Smooth muscle cell (in vitro differentiated cells): ENCODE measurements around the gene NFKB2. TPM values are rescaled to one million over a fixed set of nuclear protein-coding genes. Genes with fewer than 3 reads are reported as not detected.

Experiments used
- DNase-seq: peaks from one replicate; lab custom pipeline; 2025; ENCODE audit not compliant: unreplicated experiment; lab: John Stamatoyannopoulos, UW
- H2AFZ ChIP-seq: fragments of 200-600 bp; sonication (generic); 2 replicates; pipeline ENCODE4 v1.6.0; 2016; ENCODE audit warnings: antibody characterized with exemption, low read depth, mild to moderate bottlenecking
- H3F3A ChIP-seq: fragments of 200-600 bp; sonication (generic); 2 replicates; pipeline ENCODE4 v1.6.0; 2017; ENCODE audit warnings: antibody characterized with exemption, low read depth
- H3K27ac ChIP-seq: fragments of 200-600 bp; sonication (generic); 2 replicates; pipeline ENCODE4 v1.5.1; 2016; ENCODE audit warnings: low read depth, mild to moderate bottlenecking
- H3K27me3 ChIP-seq: fragments of 200-600 bp; sonication (generic); 2 replicates; pipeline ENCODE4 v1.6.1; 2016; ENCODE audit warnings: low read depth, mild to moderate bottlenecking
- H3K36me3 ChIP-seq: fragments of 200-600 bp; sonication (generic); 2 replicates; pipeline ENCODE4 v1.5.1; 2016; ENCODE audit warnings: low read depth
- H3K4me1 ChIP-seq: fragments of 200-600 bp; sonication (generic); 2 replicates; pipeline ENCODE4 v1.5.1; 2016; ENCODE audit warnings: low read depth
- H3K4me2 ChIP-seq: fragments of 200-600 bp; sonication (generic); 2 replicates; pipeline ENCODE4 v1.6.0; 2016; ENCODE audit warnings: mild to moderate bottlenecking
- H3K4me3 ChIP-seq: fragments of 200-600 bp; sonication (generic); 2 replicates; pipeline ENCODE4 v1.5.1; 2016; ENCODE audit warnings: mild to moderate bottlenecking
- H3K79me2 ChIP-seq: fragments of 200-600 bp; sonication (generic); 2 replicates; pipeline ENCODE4 v1.6.0; 2016; ENCODE audit warnings: low read depth, mild to moderate bottlenecking
- H3K9ac ChIP-seq: fragments of 200-600 bp; sonication (generic); 2 replicates; pipeline ENCODE4 v1.6.0; 2016; ENCODE audit warnings: low read depth
- H3K9me3 ChIP-seq: fragments of 200-600 bp; sonication (generic); replicated peaks from 2 replicates; pipeline ENCODE4 v1.5.1; 2016; ENCODE audit warnings: low read depth
- H4K20me1 ChIP-seq: fragments of 200-600 bp; sonication (generic); 2 replicates; pipeline ENCODE4 v1.6.0; 2016; ENCODE audit warnings: low read depth
- WGBS: methylation state at CpG from one replicate; pipeline ENCODE4 v1.1.7; 2016; ENCODE audit warnings: low lambda C conversion rate; 5-methylcytosine and 5-hydroxymethylcytosine counted together
- polyA plus RNA-seq: library from polyadenylated mRNA; unstranded; fragments of >200 nt; fragmentation: Nextera tagmentation; extraction: Ambion mirVana; gene quantifications from 2 replicates; pipeline ENCODE4 v1.2.1, GENCODE V29; 2016
- total RNA-seq: library from RNA; depleted of rRNA; stranded (reverse); fragments of >200 nt; gene quantifications from 2 replicates; pipeline ENCODE4 v1.2.3, GENCODE V29; 2014
- TF ChIP-seq, protein P1 (sequence below): fragments of 200-600 bp; sonication (generic); IDR thresholded peaks from 2 replicates; pipeline ENCODE4 v1.5.1; 2017; ENCODE audit warnings: borderline replicate concordance, mild to moderate bottlenecking, antibody characterized with exemption; ENCODE audit not compliant: insufficient read depth, poor library complexity, severe bottlenecking

The NFKB2 gene
- total and polyA plus RNA-seq, 2 experiments from 2014 or later = 32.6 to 38.1 TPM

DNA sequence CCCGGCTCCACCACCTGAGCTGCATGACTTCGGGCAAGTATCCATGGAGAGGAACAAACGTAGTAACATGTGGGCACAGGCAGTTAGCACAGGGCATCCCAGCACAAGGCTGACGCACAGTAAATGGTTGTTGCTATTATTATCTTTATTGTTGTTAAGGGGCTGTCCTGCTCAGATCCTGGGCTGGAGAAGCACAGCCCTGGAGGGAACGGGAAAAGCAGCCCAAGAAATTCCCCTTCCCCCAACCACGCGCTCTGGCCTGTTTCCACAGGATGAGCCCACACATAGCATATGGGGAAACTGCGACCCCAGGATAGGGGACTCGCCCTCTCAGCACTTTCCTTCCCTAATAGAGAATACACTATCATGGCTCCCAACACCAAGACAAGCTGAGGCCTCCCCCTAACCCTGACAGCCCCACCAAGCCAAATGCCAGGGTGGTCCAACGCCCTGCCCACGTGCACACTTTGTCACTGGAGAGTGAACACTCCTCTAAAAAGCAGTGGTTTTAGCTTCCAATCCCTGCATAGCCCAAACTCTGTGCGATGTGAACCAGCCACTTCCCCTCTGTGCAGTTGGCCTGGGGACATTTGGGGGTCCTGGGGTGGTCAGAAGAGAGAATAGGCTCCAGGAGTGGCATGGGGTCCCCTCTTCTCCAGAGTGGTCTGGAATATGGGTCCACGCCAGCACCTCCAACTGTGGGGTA lies 12.1 kb downstream of the NFKB2 start:
- WGBS = 78% methylated on average over 13 of the region's 13 CpGs
- H3K36me3 ChIP-seq = no peaks in the 10 kb centered on the region
- H3K79me2 ChIP-seq = no peaks in the 10 kb centered on the region
- no peak overlapping the region for H3K4me3 ChIP-seq
- DNase-seq = no peak
- H3K9me3 ChIP-seq = no peaks in the 10 kb centered on the region
- no peaks in the 10 kb centered on the region for H3F3A ChIP-seq
- TF ChIP-seq, protein P1, sequence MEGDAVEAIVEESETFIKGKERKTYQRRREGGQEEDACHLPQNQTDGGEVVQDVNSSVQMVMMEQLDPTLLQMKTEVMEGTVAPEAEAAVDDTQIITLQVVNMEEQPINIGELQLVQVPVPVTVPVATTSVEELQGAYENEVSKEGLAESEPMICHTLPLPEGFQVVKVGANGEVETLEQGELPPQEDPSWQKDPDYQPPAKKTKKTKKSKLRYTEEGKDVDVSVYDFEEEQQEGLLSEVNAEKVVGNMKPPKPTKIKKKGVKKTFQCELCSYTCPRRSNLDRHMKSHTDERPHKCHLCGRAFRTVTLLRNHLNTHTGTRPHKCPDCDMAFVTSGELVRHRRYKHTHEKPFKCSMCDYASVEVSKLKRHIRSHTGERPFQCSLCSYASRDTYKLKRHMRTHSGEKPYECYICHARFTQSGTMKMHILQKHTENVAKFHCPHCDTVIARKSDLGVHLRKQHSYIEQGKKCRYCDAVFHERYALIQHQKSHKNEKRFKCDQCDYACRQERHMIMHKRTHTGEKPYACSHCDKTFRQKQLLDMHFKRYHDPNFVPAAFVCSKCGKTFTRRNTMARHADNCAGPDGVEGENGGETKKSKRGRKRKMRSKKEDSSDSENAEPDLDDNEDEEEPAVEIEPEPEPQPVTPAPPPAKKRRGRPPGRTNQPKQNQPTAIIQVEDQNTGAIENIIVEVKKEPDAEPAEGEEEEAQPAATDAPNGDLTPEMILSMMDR = no peak
- no peak overlapping the region for H2AFZ ChIP-seq
- H3K27ac ChIP-seq = peak overlapping the region; percentile 58
- H3K27me3 ChIP-seq = no peaks in the 10 kb centered on the region
- no peak overlapping the region for H3K9ac ChIP-seq
- peak overlapping the region; percentile 91 for H3K4me2 ChIP-seq
- H3K4me1 ChIP-seq = peaks cover 16% of the 10 kb centered on the region
- peaks cover 8% of the 10 kb centered on the region for H4K20me1 ChIP-seq

DNA sequence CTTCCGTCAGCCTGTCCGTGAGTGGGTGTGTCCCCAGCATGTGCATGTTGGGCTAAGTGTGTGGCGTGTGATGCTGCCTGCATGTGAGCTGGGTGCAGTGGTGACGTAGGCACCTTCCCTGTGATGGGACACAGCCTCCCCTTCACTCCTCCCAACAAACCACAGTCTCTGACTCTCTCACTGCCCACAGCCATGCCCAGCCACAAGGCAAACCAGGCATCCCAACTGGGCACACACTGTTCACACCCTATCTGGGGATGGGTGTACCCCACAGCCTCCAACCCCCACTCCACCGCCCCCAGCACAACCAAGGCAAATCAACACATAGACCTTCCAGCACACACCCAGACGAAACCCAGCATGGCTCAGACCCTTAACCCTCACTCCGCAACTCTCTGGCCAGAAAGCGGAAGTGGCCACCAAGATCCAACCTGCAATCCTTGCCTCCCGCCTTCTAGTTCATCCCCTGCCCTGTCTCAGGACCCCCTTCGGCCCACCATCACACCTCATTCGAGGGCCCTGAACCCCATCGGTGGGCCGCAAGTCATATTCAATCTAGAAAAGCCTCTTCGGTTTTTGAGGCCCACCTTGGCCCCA lies 12.7 kb downstream of the NFKB2 start:
- Histone ChIP-seq H2AFZ (no peak overlapping the region), H3K4me3 (peak overlapping the region; percentile 73), H3F3A (no peaks in the 10 kb centered on the region), H3K4me1 (peaks cover 16% of the 10 kb centered on the region), H3K9ac (no peak overlapping the region), H3K27ac (peak overlapping the region; percentile 58), H3K27me3 (no peaks in the 10 kb centered on the region), H4K20me1 (peaks cover 8% of the 10 kb centered on the region), H3K4me2 (peak overlapping the region; percentile 91), H3K36me3 (no peaks in the 10 kb centered on the region), H3K9me3 (no peaks in the 10 kb centered on the region), H3K79me2 (no peaks in the 10 kb centered on the region)
- 71% methylated on average over 14 of the region's 14 CpGs for WGBS
- TF ChIP-seq, protein P1 = no peak
- no peak for DNase-seq

DNA sequence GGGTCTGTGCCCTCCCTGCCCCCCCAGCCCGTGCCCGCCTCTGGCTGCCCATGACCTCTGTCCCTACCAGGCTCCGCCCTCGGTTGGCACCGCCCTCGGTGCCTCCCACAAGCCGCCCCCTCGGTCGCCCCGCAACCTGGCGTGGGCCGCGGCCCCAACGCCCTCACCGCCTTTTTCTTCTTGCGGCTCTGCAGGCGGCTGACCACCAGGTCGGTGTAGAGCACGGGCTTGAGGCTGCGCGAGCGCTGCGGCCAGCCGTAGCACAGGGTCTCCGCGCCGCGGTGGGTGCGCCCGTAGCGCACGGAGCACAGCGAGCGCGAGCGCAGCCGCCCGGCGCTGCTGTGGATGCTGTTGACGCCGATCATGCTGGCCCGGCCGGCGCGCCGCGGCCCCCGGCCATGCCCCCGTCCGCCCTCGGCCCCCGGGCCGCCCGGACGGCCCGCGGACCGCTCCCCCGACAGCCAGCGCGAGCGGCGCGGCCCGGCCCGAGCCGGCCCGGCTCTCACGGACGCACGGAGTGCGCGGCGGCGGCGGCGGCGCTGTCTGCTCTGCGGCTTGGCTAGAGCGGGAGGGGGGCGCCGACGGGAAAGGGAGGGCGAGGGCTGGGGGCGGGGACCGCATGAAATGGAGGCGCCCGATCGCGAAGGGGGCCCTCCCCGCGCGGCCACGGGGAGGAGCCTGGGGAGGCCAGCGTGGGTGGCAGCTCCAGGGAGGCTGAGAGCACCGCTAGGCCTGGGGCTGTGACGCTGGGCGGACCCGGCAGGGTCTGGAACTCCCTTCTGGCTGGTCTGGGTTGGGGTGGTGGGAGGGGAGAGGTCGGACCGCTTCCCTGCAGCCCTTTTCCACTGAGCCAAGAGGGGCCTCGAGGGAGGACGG lies 13.5 kb downstream of the NFKB2 start:
- Histone ChIP-seq H3K36me3 (no peaks in the 10 kb centered on the region), H3K27ac (peak overlapping the region; percentile 39), H3K4me2 (peak overlapping the region; percentile 91), H3F3A (no peaks in the 10 kb centered on the region), H3K4me1 (peaks cover 23% of the 10 kb centered on the region), H3K79me2 (no peaks in the 10 kb centered on the region), H3K4me3 (peak overlapping the region; percentile 73), H3K9ac (peak overlapping the region; percentile 64), H2AFZ (no peak overlapping the region), H4K20me1 (peaks cover 8% of the 10 kb centered on the region), H3K27me3 (no peaks in the 10 kb centered on the region), H3K9me3 (no peaks in the 10 kb centered on the region)
- peak; percentile 79 for DNase-seq
- WGBS = 3% methylated on average over 56 of the region's 103 CpGs
- TF ChIP-seq, protein P1 = no peak
